22Rv1 (cell line): ENCODE results near the gene RNF213.

Source experiments
- ZFX ChIP-seq: fragments of 450-650 bp; IDR thresholded peaks from 2 replicates; pipeline ENCODE4 v1.6.1; 2017; ENCODE audit warnings: antibody characterized with exemption, borderline replicate concordance
- TF ChIP-seq, protein P1 (sequence below): fragments of 450-650 bp; IDR thresholded peaks from 2 replicates; pipeline ENCODE4 v1.5.1; 2017; ENCODE audit warnings: mild to moderate bottlenecking

DNA sequence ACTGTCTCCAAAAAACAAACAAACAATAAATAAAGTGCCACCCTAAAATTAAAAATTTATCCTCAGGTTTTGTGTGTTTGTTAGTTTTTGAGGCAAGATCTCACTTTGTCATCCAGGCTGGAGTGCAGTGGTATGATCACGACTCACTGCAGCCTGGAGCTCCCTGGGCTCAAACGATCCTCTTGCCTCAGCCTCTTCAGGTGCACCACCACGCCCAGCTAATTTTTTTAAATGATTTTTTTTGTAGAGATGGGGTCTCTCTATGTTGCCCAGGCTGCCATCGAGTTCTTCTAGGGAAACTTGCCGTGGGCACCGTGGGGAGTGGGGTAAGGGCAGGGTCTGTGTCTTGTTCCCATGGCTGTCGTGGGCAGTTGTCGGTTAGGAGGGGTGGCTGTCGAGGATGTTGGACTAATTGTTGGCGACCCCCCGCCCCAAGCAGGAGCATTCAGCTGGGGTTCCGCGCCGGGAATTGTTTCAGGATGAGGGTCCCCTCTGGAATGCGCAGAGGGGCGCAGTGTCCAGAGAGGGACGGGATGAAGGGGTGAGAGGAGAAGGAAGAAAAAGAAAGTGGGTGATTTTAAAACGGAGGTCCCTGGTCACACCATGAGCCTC lies 1.1 kb upstream of the RNF213 start:
- TF ChIP-seq, protein P1, sequence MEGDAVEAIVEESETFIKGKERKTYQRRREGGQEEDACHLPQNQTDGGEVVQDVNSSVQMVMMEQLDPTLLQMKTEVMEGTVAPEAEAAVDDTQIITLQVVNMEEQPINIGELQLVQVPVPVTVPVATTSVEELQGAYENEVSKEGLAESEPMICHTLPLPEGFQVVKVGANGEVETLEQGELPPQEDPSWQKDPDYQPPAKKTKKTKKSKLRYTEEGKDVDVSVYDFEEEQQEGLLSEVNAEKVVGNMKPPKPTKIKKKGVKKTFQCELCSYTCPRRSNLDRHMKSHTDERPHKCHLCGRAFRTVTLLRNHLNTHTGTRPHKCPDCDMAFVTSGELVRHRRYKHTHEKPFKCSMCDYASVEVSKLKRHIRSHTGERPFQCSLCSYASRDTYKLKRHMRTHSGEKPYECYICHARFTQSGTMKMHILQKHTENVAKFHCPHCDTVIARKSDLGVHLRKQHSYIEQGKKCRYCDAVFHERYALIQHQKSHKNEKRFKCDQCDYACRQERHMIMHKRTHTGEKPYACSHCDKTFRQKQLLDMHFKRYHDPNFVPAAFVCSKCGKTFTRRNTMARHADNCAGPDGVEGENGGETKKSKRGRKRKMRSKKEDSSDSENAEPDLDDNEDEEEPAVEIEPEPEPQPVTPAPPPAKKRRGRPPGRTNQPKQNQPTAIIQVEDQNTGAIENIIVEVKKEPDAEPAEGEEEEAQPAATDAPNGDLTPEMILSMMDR: no peak
- no peak for TF ChIP-seq ZFX
